GM20000 (cell line): Measurements from ENCODE around the gene DPP10.

Experiments
- DNase-seq: peaks from one replicate; pipeline ENCODE4 v3.0.0; 2012; ENCODE audit warnings: low spot score
- TF ChIP-seq, protein P1 (sequence below): IDR thresholded peaks from 2 replicates; pipeline ENCODE4 v1.5.1; 2012; ENCODE audit warnings: mild to moderate bottlenecking, control low read depth; ENCODE audit errors: extremely low read depth, missing control alignments

Gene DPP10

DNA sequence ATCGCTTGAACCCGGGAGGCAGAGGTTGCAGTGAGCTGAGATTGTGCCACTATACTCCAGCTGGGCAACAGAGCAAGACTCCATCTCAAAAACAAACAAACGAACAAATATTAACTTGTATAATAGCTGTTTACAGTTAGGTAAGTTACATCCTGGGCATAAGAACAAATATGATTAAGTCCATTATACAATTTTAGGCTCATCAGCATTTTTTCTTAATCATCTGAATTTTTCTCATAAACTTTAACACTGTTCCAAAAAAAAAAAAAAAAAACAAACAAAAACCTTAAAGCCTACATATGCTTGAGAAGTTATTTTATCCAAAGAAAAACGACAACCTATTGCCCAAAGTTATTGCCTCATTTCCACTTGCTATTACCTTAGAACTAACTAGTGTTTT, 1042.5 kb downstream of the DPP10 start:
- TF ChIP-seq, protein P1, sequence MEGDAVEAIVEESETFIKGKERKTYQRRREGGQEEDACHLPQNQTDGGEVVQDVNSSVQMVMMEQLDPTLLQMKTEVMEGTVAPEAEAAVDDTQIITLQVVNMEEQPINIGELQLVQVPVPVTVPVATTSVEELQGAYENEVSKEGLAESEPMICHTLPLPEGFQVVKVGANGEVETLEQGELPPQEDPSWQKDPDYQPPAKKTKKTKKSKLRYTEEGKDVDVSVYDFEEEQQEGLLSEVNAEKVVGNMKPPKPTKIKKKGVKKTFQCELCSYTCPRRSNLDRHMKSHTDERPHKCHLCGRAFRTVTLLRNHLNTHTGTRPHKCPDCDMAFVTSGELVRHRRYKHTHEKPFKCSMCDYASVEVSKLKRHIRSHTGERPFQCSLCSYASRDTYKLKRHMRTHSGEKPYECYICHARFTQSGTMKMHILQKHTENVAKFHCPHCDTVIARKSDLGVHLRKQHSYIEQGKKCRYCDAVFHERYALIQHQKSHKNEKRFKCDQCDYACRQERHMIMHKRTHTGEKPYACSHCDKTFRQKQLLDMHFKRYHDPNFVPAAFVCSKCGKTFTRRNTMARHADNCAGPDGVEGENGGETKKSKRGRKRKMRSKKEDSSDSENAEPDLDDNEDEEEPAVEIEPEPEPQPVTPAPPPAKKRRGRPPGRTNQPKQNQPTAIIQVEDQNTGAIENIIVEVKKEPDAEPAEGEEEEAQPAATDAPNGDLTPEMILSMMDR, result no peak
- no peak for DNase-seq

DNA sequence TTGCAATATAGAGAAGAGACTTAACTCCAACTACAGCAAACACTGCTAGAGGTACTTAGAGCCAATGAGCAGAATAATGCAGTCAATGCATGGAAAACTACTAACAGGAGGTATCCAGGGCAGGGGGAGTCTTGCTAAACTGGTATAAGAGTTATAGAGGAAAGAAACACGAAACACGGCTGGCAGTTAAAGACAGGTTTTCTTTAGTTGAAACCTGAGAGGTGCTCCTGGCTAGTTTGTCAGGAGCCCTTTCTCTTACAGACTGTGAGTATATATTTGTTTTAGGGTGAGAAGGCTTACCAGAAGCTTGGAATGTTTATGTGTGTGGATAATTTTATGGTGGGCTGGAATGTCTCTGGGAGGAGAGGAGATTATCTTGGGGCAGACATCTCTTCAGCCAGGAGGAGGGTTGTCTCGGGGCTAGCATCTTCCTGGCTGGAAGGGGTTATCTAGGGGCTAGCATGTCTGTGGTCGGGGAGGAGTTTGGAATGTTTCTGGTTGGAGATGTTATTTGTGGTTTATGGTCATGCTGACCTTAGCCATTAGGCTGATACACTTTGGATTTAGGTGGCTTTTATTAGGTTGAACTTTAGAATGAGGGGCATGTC, 1048.8 kb downstream of the DPP10 start:
- TF ChIP-seq, protein P1, result no peak
- no peak for DNase-seq

- no peak for DNase-seq
- TF ChIP-seq, protein P1, result no peak
Observed at GRCh38 chr2:115505331-115505730, 1062.9 kb downstream of the DPP10 start.

DNA sequence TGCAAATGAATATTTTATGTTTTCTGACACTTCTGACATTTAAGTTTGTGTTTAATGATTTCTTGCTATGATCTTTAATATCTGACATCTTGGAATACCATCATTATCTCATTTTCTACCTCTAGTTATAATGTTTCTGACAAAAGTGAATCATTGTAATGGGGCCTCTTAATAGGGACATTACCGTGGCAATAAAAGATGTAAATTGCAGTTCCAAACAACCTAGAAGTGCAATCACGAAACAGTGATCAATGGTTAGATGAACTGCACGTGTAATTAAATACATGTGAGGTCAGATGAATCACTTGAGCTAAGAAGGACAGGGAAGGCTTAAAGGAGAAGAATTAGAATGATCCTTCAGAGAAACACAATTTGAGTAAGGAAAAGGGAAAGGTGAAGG, 1078.3 kb downstream of the DPP10 start:
- TF ChIP-seq, protein P1, result no peak
- DNase-seq, result no peak

GRCh38 chr2:115524452-115524851, 1082.0 kb downstream of the DPP10 start:
- no peak for DNase-seq
- TF ChIP-seq, protein P1, result no peak

GRCh38 chr2:115529627-115530026, 1087.2 kb downstream of the DPP10 start:
- TF ChIP-seq, protein P1, result no peak
- no peak for DNase-seq

- TF ChIP-seq, protein P1, result no peak
- DNase-seq, result no peak
Observed at GRCh38 chr2:115533081-115533480, 1090.6 kb downstream of the DPP10 start.
